ENCODE results near the gene FUT9.

The FUT9 gene

GRCh38 chr6:96152114-96152708 is 136.4 kb downstream of the FUT9 start:
- no peak overlapping the region for H3K27ac ChIP-seq
- H3K4me1 ChIP-seq, result no peaks in the 10 kb centered on the region; a peak in 1 of 20 replicates
- H3K4me3 ChIP-seq, result no peak overlapping the region
- TF ChIP-seq Cebpa-rat (IDR thresholded peaks at IDR 0.05), result no peak
- no peaks in the 10 kb centered on the region for H3K9me3 ChIP-seq (replicated peaks in 1 of 11)
- H3K27me3 ChIP-seq, result no peaks in the 10 kb centered on the region
- H3K4me2 ChIP-seq, result no peak overlapping the region
- H3K36me3 ChIP-seq, result no peaks in the 10 kb centered on the region
- H3K9ac ChIP-seq, result no peak overlapping the region
- H4K20me1 ChIP-seq, result no peaks in the 10 kb centered on the region

GRCh38 chr6:96153775-96154174 is 138.0 kb downstream of the FUT9 start:
- no peak for TF ChIP-seq Cebpa-rat (IDR thresholded peaks at IDR 0.05)
- no peaks in the 10 kb centered on the region for H4K20me1 ChIP-seq
- H3K27me3 ChIP-seq, result no peaks in the 10 kb centered on the region
- no peaks in the 10 kb centered on the region for H3K9me3 ChIP-seq (replicated peaks in 1 of 11)
- H3K4me3 ChIP-seq, result no peak overlapping the region
- H3K36me3 ChIP-seq, result no peaks in the 10 kb centered on the region
- H3K4me1 ChIP-seq, result no peaks in the 10 kb centered on the region; a peak in 1 of 20 replicates
- H3K9ac ChIP-seq, result no peak overlapping the region
- no peak overlapping the region for H3K27ac ChIP-seq
- no peak overlapping the region for H3K4me2 ChIP-seq

GRCh38 chr6:96156425-96156824 is 140.7 kb downstream of the FUT9 start:
- H3K9ac ChIP-seq, result no peak overlapping the region

GRCh38 chr6:96157018-96157565 is 141.3 kb downstream of the FUT9 start:
- H4K20me1 ChIP-seq, result no peaks in the 10 kb centered on the region
- no peak overlapping the region for H3K27ac ChIP-seq
- H3K4me1 ChIP-seq, result no peaks in the 10 kb centered on the region; a peak in 1 of 20 replicates
- TF ChIP-seq Cebpa-rat (IDR thresholded peaks at IDR 0.05), result no peak
- no peak overlapping the region for H3K9ac ChIP-seq
- H3K4me2 ChIP-seq, result no peak overlapping the region
- no peak overlapping the region for H3K4me3 ChIP-seq
- H3K27me3 ChIP-seq, result no peaks in the 10 kb centered on the region
- no peaks in the 10 kb centered on the region for H3K9me3 ChIP-seq (replicated peaks in 1 of 11)
- no peaks in the 10 kb centered on the region for H3K36me3 ChIP-seq

More at GRCh38 chr6:96156425-96156824, 140.7 kb downstream of the FUT9 start:
- Histone ChIP-seq H3K4me1 (no peaks in the 10 kb centered on the region; a peak in 1 of 20 replicates), H3K4me2 (no peak overlapping the region), H4K20me1 (no peaks in the 10 kb centered on the region), H3K27me3 (no peaks in the 10 kb centered on the region), H3K4me3 (no peak overlapping the region), H3K27ac (no peak overlapping the region), H3K9me3 (replicated peaks in 1 of 11) (no peaks in the 10 kb centered on the region), H3K36me3 (no peaks in the 10 kb centered on the region)
- no peak for TF ChIP-seq Cebpa-rat (IDR thresholded peaks at IDR 0.05)

GRCh38 chr6:96162711-96163120 is 146.9 kb downstream of the FUT9 start:
- Histone ChIP-seq H3K27ac (no peak overlapping the region), H3K36me3 (no peaks in the 10 kb centered on the region)
- TF ChIP-seq Cebpa-rat (IDR thresholded peaks at IDR 0.05), result no peak

GRCh38 chr6:96164802-96165201 is 149.0 kb downstream of the FUT9 start:
- H4K20me1 ChIP-seq, result no peaks in the 10 kb centered on the region
- no peak overlapping the region for H3K9ac ChIP-seq
- no peak overlapping the region for H3K4me3 ChIP-seq
- H3K4me2 ChIP-seq, result no peak overlapping the region
- no peak for TF ChIP-seq Cebpa-rat (IDR thresholded peaks at IDR 0.05)
- no peaks in the 10 kb centered on the region for H3K9me3 ChIP-seq (replicated peaks in 1 of 11)
- no peaks in the 10 kb centered on the region for H3K36me3 ChIP-seq
- no peaks in the 10 kb centered on the region for H3K27me3 ChIP-seq
- H3K4me1 ChIP-seq, result no peaks in the 10 kb centered on the region
- H3K27ac ChIP-seq, result no peak overlapping the region

More at GRCh38 chr6:96162711-96163120, 146.9 kb downstream of the FUT9 start:
- Histone ChIP-seq H3K27me3 (no peaks in the 10 kb centered on the region), H3K4me1 (no peaks in the 10 kb centered on the region), H3K4me2 (no peak overlapping the region), H3K9me3 (replicated peaks in 1 of 11) (no peaks in the 10 kb centered on the region), H3K9ac (no peak overlapping the region), H4K20me1 (no peaks in the 10 kb centered on the region), H3K4me3 (no peak overlapping the region)

GRCh38 chr6:96171112-96171511 is 155.3 kb downstream of the FUT9 start:
- Histone ChIP-seq H3K9me3 (replicated peaks in 1 of 11) (no peaks in the 10 kb centered on the region), H3K4me2 (no peak overlapping the region), H3K36me3 (no peaks in the 10 kb centered on the region), H3K27me3 (no peaks in the 10 kb centered on the region), H3K27ac (no peak overlapping the region), H4K20me1 (no peaks in the 10 kb centered on the region), H3K4me1 (no peaks in the 10 kb centered on the region), H3K4me3 (no peak overlapping the region), H3K9ac (no peak overlapping the region)
- no peak for TF ChIP-seq Cebpa-rat (IDR thresholded peaks at IDR 0.05)

- no peaks in the 10 kb centered on the region for H3K4me1 ChIP-seq
- no peaks in the 10 kb centered on the region for H3K9me3 ChIP-seq (replicated peaks in 1 of 11)
- H4K20me1 ChIP-seq, result no peaks in the 10 kb centered on the region
Measured at GRCh38 chr6:96184798-96185197, 169.0 kb downstream of the FUT9 start.

GRCh38 chr6:96186094-96186493 is 170.3 kb downstream of the FUT9 start:
- H3K4me2 ChIP-seq, result no peak overlapping the region
- no peaks in the 10 kb centered on the region for H3K4me1 ChIP-seq
- H3K9ac ChIP-seq, result no peak overlapping the region
- no peak overlapping the region for H3K27ac ChIP-seq
- H3K27me3 ChIP-seq, result no peaks in the 10 kb centered on the region
- TF ChIP-seq Cebpa-rat (IDR thresholded peaks at IDR 0.05), result no peak
- no peak overlapping the region for H3K4me3 ChIP-seq
- no peaks in the 10 kb centered on the region for H3K36me3 ChIP-seq
- no peaks in the 10 kb centered on the region for H4K20me1 ChIP-seq
- H3K9me3 ChIP-seq (replicated peaks in 1 of 11), result no peaks in the 10 kb centered on the region

More at GRCh38 chr6:96184798-96185197, 169.0 kb downstream of the FUT9 start:
- H3K27me3 ChIP-seq, result no peaks in the 10 kb centered on the region
- no peak overlapping the region for H3K4me3 ChIP-seq
- no peaks in the 10 kb centered on the region for H3K36me3 ChIP-seq
- TF ChIP-seq Cebpa-rat (IDR thresholded peaks at IDR 0.05), result no peak
- no peak overlapping the region for H3K9ac ChIP-seq
- H3K27ac ChIP-seq, result no peak overlapping the region
- no peak overlapping the region for H3K4me2 ChIP-seq

GRCh38 chr6:96186516-96187195 is 170.9 kb downstream of the FUT9 start:
- Histone ChIP-seq H3K27me3 (no peaks in the 10 kb centered on the region), H3K9ac (no peak overlapping the region), H4K20me1 (no peaks in the 10 kb centered on the region), H3K9me3 (replicated peaks in 1 of 11) (no peaks in the 10 kb centered on the region), H3K36me3 (no peaks in the 10 kb centered on the region), H3K27ac (no peak overlapping the region), H3K4me2 (no peak overlapping the region), H3K4me3 (no peak overlapping the region), H3K4me1 (no peaks in the 10 kb centered on the region)
- TF ChIP-seq Cebpa-rat (IDR thresholded peaks at IDR 0.05), result no peak
